ENCODE results near the gene LHFPL6.

GRCh38 chr13:39623466-39623865 lies 20.5 kb upstream of the LHFPL6 start:
- TF ChIP-seq CTCF (IDR thresholded peaks at IDR 0.05) (no peak), POLR2A (IDR thresholded peaks at IDR 0.05) (no peak)

All from esophagus squamous epithelium (tissue), 4 donors.